H7 (cell line): ENCODE measurements around the gene ISL2. TPM values are rescaled to one million over a fixed set of nuclear protein-coding genes. Genes with fewer than 3 reads are reported as not detected.
A peak's percentile ranks its signal among the peaks of the same experiment; 100 is the strongest.

ENCODE experiments used
- DNase-seq: peaks from one replicate; pipeline ENCODE4 v3.0.0; 2012
- H3K27me3 ChIP-seq: 2 replicates; pipeline ENCODE4 v1.6.0; 2011; ENCODE audit warnings: mild to moderate bottlenecking, low read length; ENCODE audit not compliant: control insufficient read depth, insufficient read depth
- H3K36me3 ChIP-seq: replicated peaks from 2 replicates; pipeline ENCODE4 v1.5.1; 2011; ENCODE audit warnings: low read length; ENCODE audit not compliant: control insufficient read depth, insufficient read depth
- H3K4me3 ChIP-seq: 2 replicates; pipeline ENCODE4 v1.5.1; 2011; ENCODE audit warnings: low read depth, mild to moderate bottlenecking, control low read depth, low read length, moderate library complexity; ENCODE audit not compliant: insufficient read depth
- total RNA-seq: library from RNA; depleted of rRNA; stranded (reverse); fragments of >200 nt; shearing (Covaris generic); gene quantifications from 2 replicates; pipeline ENCODE4 v1.2.3, GENCODE V29; 2014

The ISL2 gene
- total RNA-seq, 1 experiment from 2014 or later: not detected

- Histone ChIP-seq H3K4me3 (peak overlapping the region; percentile 39), H3K36me3 (no peaks in the 10 kb centered on the region), H3K27me3 (peaks cover 51% of the 10 kb centered on the region)
- DNase-seq: peak; percentile 72
These were observed 1.9 kb upstream of the ISL2 start for GRCh38 chr15:76334438-76335306.

- peak; percentile 72 for DNase-seq
- no peaks in the 10 kb centered on the region for H3K36me3 ChIP-seq
- peaks cover 60% of the 10 kb centered on the region for H3K27me3 ChIP-seq
- peak overlapping the region; percentile 39 for H3K4me3 ChIP-seq
These were observed 993 bp upstream of the ISL2 start for GRCh38 chr15:76335307-76336253.

- DNase-seq: peak; percentile 40
- Histone ChIP-seq H3K27me3 (peaks cover 76% of the 10 kb centered on the region), H3K36me3 (no peaks in the 10 kb centered on the region), H3K4me3 (peak overlapping the region; percentile 27; the same call in 1 of the 2 replicates)
These were observed 604 bp downstream of the ISL2 start for GRCh38 chr15:76337059-76337695.

GRCh38 chr15:76337696-76338485 lies 1.3 kb downstream of the ISL2 start:
- peak; percentile 82 for DNase-seq
- Histone ChIP-seq H3K36me3 (no peaks in the 10 kb centered on the region), H3K27me3 (peaks cover 79% of the 10 kb centered on the region), H3K4me3 (peak overlapping the region; percentile 26; the same call in 1 of the 2 replicates)

- H3K27me3 ChIP-seq: peaks cover 87% of the 10 kb centered on the region
- H3K4me3 ChIP-seq: no peak overlapping the region
- DNase-seq: peak; percentile 47
- no peaks in the 10 kb centered on the region for H3K36me3 ChIP-seq
These were observed 2.1 kb downstream of the ISL2 start for GRCh38 chr15:76338486-76339304.

GRCh38 chr15:76339305-76340197 lies 3.0 kb downstream of the ISL2 start:
- peak; percentile 72 for DNase-seq
- Histone ChIP-seq H3K4me3 (peak overlapping the region; percentile 29; the same call in 1 of the 2 replicates), H3K27me3 (peaks cover 93% of the 10 kb centered on the region), H3K36me3 (no peaks in the 10 kb centered on the region)

GRCh38 chr15:76340198-76340802 lies 3.7 kb downstream of the ISL2 start:
- Histone ChIP-seq H3K27me3 (peaks cover 97% of the 10 kb centered on the region), H3K4me3 (peak overlapping the region; percentile 29; the same call in 1 of the 2 replicates), H3K36me3 (no peaks in the 10 kb centered on the region)
- DNase-seq: peak; percentile 75

- Histone ChIP-seq H3K27me3 (peaks cover 97% of the 10 kb centered on the region), H3K4me3 (peak overlapping the region; percentile 29; the same call in 1 of the 2 replicates), H3K36me3 (no peaks in the 10 kb centered on the region)
- no peak for DNase-seq
These were observed 4.3 kb downstream of the ISL2 start for GRCh38 chr15:76340803-76341365.

- Histone ChIP-seq H3K36me3 (no peaks in the 10 kb centered on the region), H3K27me3 (peaks cover 99% of the 10 kb centered on the region), H3K4me3 (peak overlapping the region; percentile 29)
- DNase-seq: peak; percentile 88
These were observed 4.9 kb downstream of the ISL2 start for GRCh38 chr15:76341366-76342057.

GRCh38 chr15:76342058-76342381 lies 5.4 kb downstream of the ISL2 start:
- peaks cover 99% of the 10 kb centered on the region for H3K27me3 ChIP-seq
- no peaks in the 10 kb centered on the region for H3K36me3 ChIP-seq
- peak overlapping the region; percentile 29; the same call in 1 of the 2 replicates for H3K4me3 ChIP-seq
- peak; percentile 70 for DNase-seq

GRCh38 chr15:76342382-76343201 lies 6.0 kb downstream of the ISL2 start:
- H3K4me3 ChIP-seq: peak overlapping the region; percentile 25
- DNase-seq: peak; percentile 96

More at GRCh38 chr15:76342382-76343201, 6.0 kb downstream of the ISL2 start:
- H3K36me3 ChIP-seq: no peaks in the 10 kb centered on the region
- H3K27me3 ChIP-seq: peaks cover 99% of the 10 kb centered on the region
